Measurements from ENCODE around the gene OR10A3.

OR10A3 gene

DNA sequence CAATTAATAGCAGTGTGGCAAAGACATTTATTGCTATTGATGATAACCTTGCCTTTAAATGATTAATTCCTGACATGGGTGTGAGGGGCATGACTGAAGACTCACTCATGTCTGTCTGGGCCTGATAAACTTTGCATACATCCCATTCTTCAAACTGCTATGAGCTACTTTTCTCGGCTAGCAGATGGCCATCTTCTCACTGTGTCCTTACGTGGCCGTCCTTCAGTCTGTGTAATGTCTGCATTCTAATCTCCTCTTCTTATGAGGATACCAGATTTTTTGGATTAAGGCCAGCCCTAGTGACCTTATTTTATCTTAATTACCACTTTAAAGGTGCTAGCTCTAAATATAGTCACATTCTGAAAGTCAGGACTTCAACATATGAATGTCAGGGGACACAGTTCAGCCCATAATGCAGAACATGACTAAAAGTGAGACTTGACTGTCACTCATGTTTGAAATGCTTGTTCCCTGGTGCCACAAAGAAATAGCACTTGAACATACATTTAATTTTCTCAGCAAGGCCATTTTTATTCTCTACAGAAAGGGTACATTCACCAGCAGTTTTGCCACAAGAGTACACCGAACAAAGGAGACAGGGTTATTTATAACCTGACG, 42.7 kb downstream of the OR10A3 start:
- Histone ChIP-seq H3K9ac (ENCODE audit: low read depth, low read length) (no peak overlapping the region), H3K36me3 (ENCODE audit: insufficient read depth, low read length) (no peaks in the 10 kb centered on the region), H3K4me1 (ENCODE audit: insufficient read depth, low read length) (no peaks in the 10 kb centered on the region), H3K27me3 (ENCODE audit: insufficient read depth, low read length, poor library complexity) (peaks cover 3% of the 10 kb centered on the region), H4K20me1 (ENCODE audit: insufficient read depth, low read length) (no peaks in the 10 kb centered on the region), H2AFZ (ENCODE audit: low read depth, low read length) (no peak overlapping the region), H3K4me2 (ENCODE audit: insufficient read depth, low read length) (no peak overlapping the region), H3K9me3 (ENCODE audit: insufficient read depth, low read length, severe bottlenecking) (no peaks in the 10 kb centered on the region), H3K4me3 (ENCODE audit: low read depth in 1 of 2, low read length in 2 of 2) (no peak overlapping the region), H3K27ac (ENCODE audit: low read length) (no peak overlapping the region), H3K79me2 (ENCODE audit: insufficient read depth, low read length) (no peaks in the 10 kb centered on the region)
- DNase-seq (no peak), ATAC-seq (ENCODE audit: insufficient read depth, low read depth) (no peak)
- TF ChIP-seq EZH2 (IDR thresholded peaks at IDR 0.05; ENCODE audit: borderline replicate concordance, low read depth, low read length, severe bottlenecking): no peak
- TF ChIP-seq, protein P1, sequence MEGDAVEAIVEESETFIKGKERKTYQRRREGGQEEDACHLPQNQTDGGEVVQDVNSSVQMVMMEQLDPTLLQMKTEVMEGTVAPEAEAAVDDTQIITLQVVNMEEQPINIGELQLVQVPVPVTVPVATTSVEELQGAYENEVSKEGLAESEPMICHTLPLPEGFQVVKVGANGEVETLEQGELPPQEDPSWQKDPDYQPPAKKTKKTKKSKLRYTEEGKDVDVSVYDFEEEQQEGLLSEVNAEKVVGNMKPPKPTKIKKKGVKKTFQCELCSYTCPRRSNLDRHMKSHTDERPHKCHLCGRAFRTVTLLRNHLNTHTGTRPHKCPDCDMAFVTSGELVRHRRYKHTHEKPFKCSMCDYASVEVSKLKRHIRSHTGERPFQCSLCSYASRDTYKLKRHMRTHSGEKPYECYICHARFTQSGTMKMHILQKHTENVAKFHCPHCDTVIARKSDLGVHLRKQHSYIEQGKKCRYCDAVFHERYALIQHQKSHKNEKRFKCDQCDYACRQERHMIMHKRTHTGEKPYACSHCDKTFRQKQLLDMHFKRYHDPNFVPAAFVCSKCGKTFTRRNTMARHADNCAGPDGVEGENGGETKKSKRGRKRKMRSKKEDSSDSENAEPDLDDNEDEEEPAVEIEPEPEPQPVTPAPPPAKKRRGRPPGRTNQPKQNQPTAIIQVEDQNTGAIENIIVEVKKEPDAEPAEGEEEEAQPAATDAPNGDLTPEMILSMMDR (IDR thresholded peaks at IDR 0.05; ENCODE audit: borderline replicate concordance, extremely low read depth, low read length, poor library complexity, severe bottlenecking): no peak

DNA sequence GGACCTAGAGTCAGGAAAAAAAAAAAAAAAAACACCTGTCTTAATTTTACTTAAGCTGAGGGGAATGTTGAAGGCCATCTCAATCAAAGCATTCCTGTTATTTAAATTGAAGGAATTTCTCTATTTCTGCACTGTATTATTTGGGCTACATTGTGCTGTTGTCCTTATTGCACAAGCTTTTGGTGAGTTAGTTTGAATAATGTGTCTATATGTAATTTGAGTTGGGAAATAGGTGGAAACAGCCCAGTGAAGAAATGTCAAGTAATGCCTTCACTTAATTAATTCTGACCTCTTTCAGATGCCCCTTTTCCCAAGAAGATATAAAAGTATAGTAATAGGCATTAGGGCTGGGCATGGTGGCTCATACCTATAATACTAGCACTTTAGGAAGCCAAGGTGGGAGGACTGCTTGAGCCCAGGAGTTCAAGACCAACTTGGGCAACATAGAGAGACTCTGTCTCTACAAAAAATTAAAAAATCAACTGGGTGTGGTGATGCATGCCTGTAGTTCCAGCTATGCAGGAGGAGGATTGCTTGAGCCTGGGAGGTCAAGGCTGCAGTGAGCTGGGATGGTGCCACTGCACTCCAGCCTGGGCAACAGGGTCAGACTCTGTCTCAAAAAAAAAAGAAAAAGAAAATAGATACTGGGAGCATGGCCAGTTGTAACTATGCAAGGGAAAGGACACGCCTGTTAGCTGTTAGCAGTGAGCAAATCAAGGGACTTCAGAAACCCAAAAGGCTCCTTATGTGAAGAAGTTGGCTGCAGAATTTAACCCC, 45.3 kb downstream of the OR10A3 start:
- TF ChIP-seq, protein P1 (IDR thresholded peaks at IDR 0.05; ENCODE audit: borderline replicate concordance, extremely low read depth, low read length, poor library complexity, severe bottlenecking): no peak
- TF ChIP-seq EZH2 (IDR thresholded peaks at IDR 0.05; ENCODE audit: borderline replicate concordance, low read depth, low read length, severe bottlenecking): no peak
- DNase-seq: no peak
- Histone ChIP-seq H3K9me3 (ENCODE audit: insufficient read depth, low read length, severe bottlenecking) (no peaks in the 10 kb centered on the region), H3K27ac (ENCODE audit: low read length) (no peak overlapping the region), H2AFZ (ENCODE audit: low read depth, low read length) (no peak overlapping the region), H3K4me2 (ENCODE audit: insufficient read depth, low read length) (no peak overlapping the region), H3K79me2 (ENCODE audit: insufficient read depth, low read length) (no peaks in the 10 kb centered on the region), H3K27me3 (ENCODE audit: insufficient read depth, low read length, poor library complexity) (no peaks in the 10 kb centered on the region), H3K4me1 (ENCODE audit: insufficient read depth, low read length) (0 out of 2 replicates have a peak, but pooled peaks cover 5% of the 10 kb centered on the region), H3K36me3 (ENCODE audit: insufficient read depth, low read length) (no peaks in the 10 kb centered on the region), H3K9ac (ENCODE audit: low read depth, low read length) (no peak overlapping the region), H3K4me3 (ENCODE audit: low read depth in 1 of 2, low read length in 2 of 2) (no peak overlapping the region), H4K20me1 (ENCODE audit: insufficient read depth, low read length) (no peaks in the 10 kb centered on the region)
- no peak for ATAC-seq (ENCODE audit: insufficient read depth, low read depth)

DNA sequence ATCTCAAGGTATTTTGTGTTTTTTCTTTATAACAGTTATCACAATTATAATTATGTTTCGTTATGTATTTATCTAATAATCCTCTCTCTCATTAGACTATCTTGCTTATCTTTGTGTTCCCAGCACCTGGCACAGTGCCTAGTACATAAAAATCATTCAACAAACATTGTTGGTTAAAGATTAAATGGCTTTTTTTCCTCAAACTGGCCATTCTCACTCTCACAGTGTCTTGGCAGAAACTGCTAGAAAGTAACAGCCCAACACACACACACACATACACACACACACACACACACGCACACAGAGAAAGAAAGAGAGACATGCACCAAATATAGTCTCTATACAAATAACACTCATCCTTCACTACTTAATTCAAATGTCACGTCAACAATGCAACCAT, 47.3 kb downstream of the OR10A3 start:
- no peaks in the 10 kb centered on the region for H3K79me2 ChIP-seq (ENCODE audit: insufficient read depth, low read length)
- no peak overlapping the region for H3K4me3 ChIP-seq (ENCODE audit: low read depth in 1 of 2, low read length in 2 of 2)
- no peak overlapping the region for H3K4me2 ChIP-seq (ENCODE audit: insufficient read depth, low read length)
- no peak for ATAC-seq (ENCODE audit: insufficient read depth, low read depth)
- no peaks in the 10 kb centered on the region for H3K9me3 ChIP-seq (ENCODE audit: insufficient read depth, low read length, severe bottlenecking)
- TF ChIP-seq, protein P1 (IDR thresholded peaks at IDR 0.05; ENCODE audit: borderline replicate concordance, extremely low read depth, low read length, poor library complexity, severe bottlenecking): no peak
- TF ChIP-seq EZH2 (IDR thresholded peaks at IDR 0.05; ENCODE audit: borderline replicate concordance, low read depth, low read length, severe bottlenecking): no peak
- H2AFZ ChIP-seq (ENCODE audit: low read depth, low read length): no peak overlapping the region
- no peak for DNase-seq
- no peaks in the 10 kb centered on the region for H3K36me3 ChIP-seq (ENCODE audit: insufficient read depth, low read length)
- H4K20me1 ChIP-seq (ENCODE audit: insufficient read depth, low read length): no peaks in the 10 kb centered on the region
- no peak overlapping the region for H3K9ac ChIP-seq (ENCODE audit: low read depth, low read length)
- H3K27me3 ChIP-seq (ENCODE audit: insufficient read depth, low read length, poor library complexity): peaks cover 10% of the 10 kb centered on the region
- 0 out of 2 replicates have a peak, but pooled peaks cover 5% of the 10 kb centered on the region for H3K4me1 ChIP-seq (ENCODE audit: insufficient read depth, low read length)
- no peak overlapping the region for H3K27ac ChIP-seq (ENCODE audit: low read length)
